Measurements from ENCODE around the gene RAI14.

RAI14 gene

GRCh38 chr5:34622098-34622400 is 34.1 kb upstream of the RAI14 start:
- Histone ChIP-seq H3K9me3 (ENCODE audit: severe bottlenecking) (no peaks in the 10 kb centered on the region), H3K27me3 (ENCODE audit: insufficient read depth, low read depth, severe bottlenecking) (no peaks in the 10 kb centered on the region), H3K36me3 (no peaks in the 10 kb centered on the region), H3K4me3 (ENCODE audit: low read depth, low read length) (no peak overlapping the region), H3K27ac (no peak overlapping the region)
- no peak for DNase-seq
- no peak for TF ChIP-seq CTCF (IDR thresholded peaks at IDR 0.05; ENCODE audit: low read depth, low read length)

DNA sequence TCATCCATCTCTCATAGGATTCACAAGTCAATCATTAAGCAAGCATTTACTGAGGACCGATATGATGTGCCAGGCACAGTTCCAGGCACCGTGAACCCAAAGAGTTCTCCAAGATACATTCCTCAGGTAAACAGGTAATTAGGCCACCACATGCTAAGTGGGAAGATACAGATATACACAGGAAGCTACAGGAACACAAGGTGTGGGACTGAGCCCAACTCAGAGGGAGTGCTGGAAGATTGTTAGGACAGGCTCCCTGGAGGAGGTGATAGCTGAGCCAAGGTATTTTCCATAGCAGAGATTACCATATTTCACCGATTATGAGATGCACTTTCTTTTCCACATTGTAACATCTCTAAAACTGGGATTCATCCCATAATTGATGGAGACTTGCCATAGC is 31.4 kb upstream of the RAI14 start:
- Histone ChIP-seq H3K4me3 (ENCODE audit: low read depth, low read length) (no peak overlapping the region), H3K36me3 (no peaks in the 10 kb centered on the region), H3K9me3 (ENCODE audit: severe bottlenecking) (no peaks in the 10 kb centered on the region), H3K27me3 (ENCODE audit: insufficient read depth, low read depth, severe bottlenecking) (no peaks in the 10 kb centered on the region), H3K27ac (no peak overlapping the region)
- TF ChIP-seq CTCF (IDR thresholded peaks at IDR 0.05; ENCODE audit: low read depth, low read length): no peak
- no peak for DNase-seq

DNA sequence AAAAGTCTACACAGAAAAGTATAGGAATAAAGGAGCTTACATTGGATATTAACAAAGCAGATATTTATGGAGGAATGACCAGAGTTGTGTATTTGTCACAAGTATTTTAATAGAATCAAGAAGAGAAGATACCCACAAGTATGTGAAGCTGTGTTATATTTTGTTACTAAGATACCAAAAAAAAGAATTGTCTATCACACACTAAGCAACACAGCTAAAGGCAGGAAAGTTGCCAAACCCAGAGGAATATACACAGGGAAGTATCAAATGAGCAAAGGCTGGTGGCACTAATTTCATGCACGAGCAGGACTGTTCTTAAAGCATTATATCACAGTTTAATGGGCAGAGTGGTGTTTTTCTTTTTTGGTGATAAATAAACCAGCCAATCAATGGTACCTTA is 30.9 kb upstream of the RAI14 start:
- H3K27me3 ChIP-seq (ENCODE audit: insufficient read depth, low read depth, severe bottlenecking): no peaks in the 10 kb centered on the region
- TF ChIP-seq CTCF (IDR thresholded peaks at IDR 0.05; ENCODE audit: low read depth, low read length): no peak
- no peaks in the 10 kb centered on the region for H3K36me3 ChIP-seq
- H3K9me3 ChIP-seq (ENCODE audit: severe bottlenecking): no peaks in the 10 kb centered on the region
- H3K4me3 ChIP-seq (ENCODE audit: low read depth, low read length): no peak overlapping the region
- no peak for DNase-seq
- H3K27ac ChIP-seq: no peak overlapping the region

DNA sequence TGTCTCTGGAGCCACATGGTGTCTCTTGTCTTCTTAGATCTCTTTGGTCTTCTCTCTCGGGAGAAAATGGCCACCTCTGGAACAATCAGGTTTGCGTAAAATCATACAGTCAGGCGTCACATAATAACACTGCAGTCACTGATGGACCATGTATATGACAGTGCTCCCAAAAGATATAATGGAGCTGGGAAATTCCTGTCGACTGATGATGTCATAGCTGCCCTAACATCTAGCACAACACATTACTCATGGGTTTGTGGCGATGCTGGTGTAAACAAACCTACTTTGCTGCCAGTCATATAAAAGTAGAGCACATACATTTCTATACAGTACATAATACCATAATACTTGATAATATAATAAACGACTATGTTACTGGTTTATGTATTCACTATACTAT is 30.1 kb upstream of the RAI14 start:
- no peak for DNase-seq
- Histone ChIP-seq H3K36me3 (no peaks in the 10 kb centered on the region), H3K27me3 (ENCODE audit: insufficient read depth, low read depth, severe bottlenecking) (no peaks in the 10 kb centered on the region), H3K4me3 (ENCODE audit: low read depth, low read length) (no peak overlapping the region), H3K27ac (no peak overlapping the region), H3K9me3 (ENCODE audit: severe bottlenecking) (peaks cover 5% of the 10 kb centered on the region)
- TF ChIP-seq CTCF (IDR thresholded peaks at IDR 0.05; ENCODE audit: low read depth, low read length): no peak

- Histone ChIP-seq H3K27me3 (ENCODE audit: insufficient read depth, low read depth, severe bottlenecking) (no peaks in the 10 kb centered on the region), H3K36me3 (no peaks in the 10 kb centered on the region), H3K27ac (no peak overlapping the region), H3K4me3 (ENCODE audit: low read depth, low read length) (no peak overlapping the region), H3K9me3 (ENCODE audit: severe bottlenecking) (peaks cover 10% of the 10 kb centered on the region)
- DNase-seq: no peak
- no peak for TF ChIP-seq CTCF (IDR thresholded peaks at IDR 0.05; ENCODE audit: low read depth, low read length)
Measured at GRCh38 chr5:34626751-34627150, 29.4 kb upstream of the RAI14 start.

DNA sequence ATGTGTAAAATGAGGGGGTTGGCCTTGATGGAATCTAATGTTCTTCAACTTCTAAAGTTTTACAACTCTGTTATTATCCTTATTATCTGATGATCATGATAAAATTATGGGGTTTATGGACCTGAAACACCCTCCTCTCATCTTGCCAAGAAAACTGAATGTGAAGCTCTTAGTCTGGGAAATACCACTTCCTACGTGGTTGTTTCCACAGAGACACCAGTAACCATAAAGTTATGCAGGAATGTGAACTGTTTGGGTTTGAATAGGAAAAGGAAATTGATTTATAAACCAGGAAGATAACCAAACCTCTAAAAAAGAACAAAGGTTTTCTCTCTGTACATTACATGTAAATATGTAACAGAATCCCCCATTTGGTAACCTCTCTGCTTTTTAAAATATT is 28.3 kb upstream of the RAI14 start:
- H3K9me3 ChIP-seq (ENCODE audit: severe bottlenecking): peaks cover 10% of the 10 kb centered on the region
- no peak for TF ChIP-seq CTCF (IDR thresholded peaks at IDR 0.05; ENCODE audit: low read depth, low read length)
- H3K36me3 ChIP-seq: no peaks in the 10 kb centered on the region
- H3K27me3 ChIP-seq (ENCODE audit: insufficient read depth, low read depth, severe bottlenecking): no peaks in the 10 kb centered on the region
- H3K27ac ChIP-seq: no peak overlapping the region
- no peak for DNase-seq
- H3K4me3 ChIP-seq (ENCODE audit: low read depth, low read length): no peak overlapping the region

Data from WERI-Rb-1 (cell line).